Subcutaneous adipose tissue (tissue), 4 donors: ENCODE data around the gene SCLT1. TPM values are rescaled to one million over a fixed set of nuclear protein-coding genes. Genes with fewer than 3 reads are reported as not detected.

Source experiments
- total RNA-seq, 4 donors: library from RNA; depleted of rRNA; stranded (reverse); fragments of >200 nt; gene quantifications; one replicate each; pipeline ENCODE4 v1.1.0, GENCODE V29; 2016
- TF ChIP-seq, protein P1 (sequence below): fragments of 450-650 bp; IDR thresholded peaks from one replicate; pipeline ENCODE4 v1.5.1; 2016; ENCODE audit warnings: low read depth, mild to moderate bottlenecking, control low read depth, antibody characterized with exemption, moderate library complexity

The SCLT1 gene
- total RNA-seq, 4 donors from 2014 or later: 12.6 to 22.0 (median 14.1) TPM

DNA sequence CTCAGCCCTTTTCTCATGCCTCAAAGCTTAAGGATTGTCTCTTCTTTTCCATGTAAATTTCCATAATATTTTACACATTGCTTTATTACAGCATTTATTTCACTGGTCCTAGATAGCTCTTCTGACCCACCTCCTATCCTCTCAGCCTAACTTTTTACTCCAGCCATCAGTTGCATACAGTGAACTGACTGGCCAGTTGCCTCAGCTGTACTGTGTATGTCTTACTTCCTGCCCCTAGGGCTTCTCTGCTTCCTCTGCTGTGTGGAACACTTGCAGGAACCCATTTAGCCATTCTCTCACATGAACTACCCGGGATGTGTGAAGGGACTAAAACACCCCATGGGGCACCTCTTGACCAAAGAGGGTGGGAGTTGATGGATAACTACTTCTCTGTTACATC lies 20.6 kb upstream of the SCLT1 start:
- TF ChIP-seq, protein P1, sequence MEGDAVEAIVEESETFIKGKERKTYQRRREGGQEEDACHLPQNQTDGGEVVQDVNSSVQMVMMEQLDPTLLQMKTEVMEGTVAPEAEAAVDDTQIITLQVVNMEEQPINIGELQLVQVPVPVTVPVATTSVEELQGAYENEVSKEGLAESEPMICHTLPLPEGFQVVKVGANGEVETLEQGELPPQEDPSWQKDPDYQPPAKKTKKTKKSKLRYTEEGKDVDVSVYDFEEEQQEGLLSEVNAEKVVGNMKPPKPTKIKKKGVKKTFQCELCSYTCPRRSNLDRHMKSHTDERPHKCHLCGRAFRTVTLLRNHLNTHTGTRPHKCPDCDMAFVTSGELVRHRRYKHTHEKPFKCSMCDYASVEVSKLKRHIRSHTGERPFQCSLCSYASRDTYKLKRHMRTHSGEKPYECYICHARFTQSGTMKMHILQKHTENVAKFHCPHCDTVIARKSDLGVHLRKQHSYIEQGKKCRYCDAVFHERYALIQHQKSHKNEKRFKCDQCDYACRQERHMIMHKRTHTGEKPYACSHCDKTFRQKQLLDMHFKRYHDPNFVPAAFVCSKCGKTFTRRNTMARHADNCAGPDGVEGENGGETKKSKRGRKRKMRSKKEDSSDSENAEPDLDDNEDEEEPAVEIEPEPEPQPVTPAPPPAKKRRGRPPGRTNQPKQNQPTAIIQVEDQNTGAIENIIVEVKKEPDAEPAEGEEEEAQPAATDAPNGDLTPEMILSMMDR: no peak

DNA sequence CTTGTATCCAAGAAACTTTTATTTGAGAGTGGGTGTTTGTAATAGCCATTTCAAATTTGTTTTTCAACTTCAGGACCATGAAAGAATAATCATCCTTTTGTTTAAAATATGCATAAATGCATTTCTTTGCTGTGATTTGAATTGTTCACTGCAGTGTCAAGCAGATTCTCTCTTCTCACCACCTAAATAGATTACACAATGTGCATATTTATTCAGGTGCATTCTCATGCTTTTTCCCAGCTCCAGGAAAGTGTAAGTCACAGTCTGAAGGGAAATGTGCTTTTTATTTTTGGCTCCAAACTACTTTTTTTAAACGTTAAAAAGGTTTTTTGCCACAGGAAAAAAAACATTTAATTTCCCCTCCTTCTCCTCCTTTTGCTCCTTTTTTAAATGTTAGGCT lies 20.1 kb upstream of the SCLT1 start:
- TF ChIP-seq, protein P1: no peak

DNA sequence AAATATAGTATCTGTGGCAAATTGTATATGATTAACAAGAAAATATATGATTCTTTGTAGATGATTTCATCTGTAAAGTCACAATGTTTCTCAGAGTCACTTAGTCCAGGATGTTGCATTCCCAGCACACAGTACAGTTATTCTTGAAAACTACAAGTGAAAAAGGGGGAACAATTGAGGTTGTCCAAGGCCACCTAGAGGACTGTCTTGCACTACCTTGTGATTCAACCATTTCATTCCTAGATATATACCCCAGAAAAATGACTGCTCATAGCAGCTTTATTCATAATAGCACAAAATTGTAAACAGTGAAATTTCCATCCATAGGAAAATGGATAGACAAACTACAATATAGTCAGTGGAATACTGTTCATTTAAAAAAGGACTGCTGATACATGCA lies 18.6 kb upstream of the SCLT1 start:
- TF ChIP-seq, protein P1: no peak

DNA sequence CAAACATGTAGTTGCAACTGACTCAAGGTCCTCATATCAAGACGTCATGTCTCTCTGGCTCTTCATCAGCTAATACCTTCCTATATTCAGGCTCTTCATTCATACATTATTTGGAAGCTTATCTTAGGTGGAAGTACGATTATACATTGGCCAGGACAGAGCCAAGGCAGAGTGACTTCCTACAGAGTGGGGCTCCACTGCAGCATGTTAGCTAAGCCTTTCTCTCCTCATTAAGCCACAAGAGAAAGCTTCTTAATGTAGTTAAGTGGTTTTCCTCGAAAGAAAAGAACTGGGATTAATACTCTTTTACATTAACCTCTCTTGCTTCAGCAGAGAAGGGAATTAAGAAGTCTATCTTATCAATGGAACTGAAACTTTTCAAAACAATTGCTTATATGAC lies 17.6 kb upstream of the SCLT1 start:
- TF ChIP-seq, protein P1: no peak

DNA sequence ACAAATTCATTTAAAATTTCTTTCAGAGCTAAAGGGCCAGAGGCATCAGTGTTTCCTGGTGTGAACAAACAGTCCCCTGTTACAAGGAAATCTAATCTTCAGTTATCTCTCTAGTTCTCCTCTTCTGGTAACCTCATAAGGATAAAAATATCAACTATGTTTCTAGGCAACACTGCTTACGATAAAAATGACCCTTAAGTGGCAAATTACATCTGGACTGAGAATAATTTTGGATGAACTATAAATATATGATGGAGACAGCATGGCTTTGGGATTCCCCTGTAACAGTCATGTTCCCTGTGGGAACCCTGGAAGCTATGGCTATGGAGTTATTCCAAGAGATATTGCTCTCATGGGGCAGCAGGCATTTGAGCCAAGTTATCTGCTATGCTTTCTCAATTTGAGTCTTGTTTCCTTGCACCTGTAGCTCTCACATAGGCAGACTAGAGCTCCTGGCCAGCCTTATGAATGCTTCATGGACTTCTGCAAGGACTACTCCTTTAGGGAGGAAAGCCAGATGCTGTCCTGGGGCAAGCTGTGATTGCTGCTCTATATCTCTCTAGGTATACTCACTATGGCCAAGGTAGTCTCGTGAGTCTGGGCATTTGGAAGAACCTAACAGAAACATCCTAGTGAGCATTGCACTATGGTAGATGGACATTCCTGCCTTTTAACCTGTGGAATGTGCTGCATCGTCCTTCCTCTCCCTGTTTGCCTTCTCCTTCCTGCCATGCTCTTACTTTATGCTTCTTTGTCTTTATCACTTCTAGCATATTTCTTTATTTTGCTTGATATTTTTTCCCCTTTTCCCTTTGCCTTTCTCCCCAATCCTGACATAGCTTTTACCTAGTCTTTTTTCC lies 16.9 kb upstream of the SCLT1 start:
- TF ChIP-seq, protein P1: no peak

DNA sequence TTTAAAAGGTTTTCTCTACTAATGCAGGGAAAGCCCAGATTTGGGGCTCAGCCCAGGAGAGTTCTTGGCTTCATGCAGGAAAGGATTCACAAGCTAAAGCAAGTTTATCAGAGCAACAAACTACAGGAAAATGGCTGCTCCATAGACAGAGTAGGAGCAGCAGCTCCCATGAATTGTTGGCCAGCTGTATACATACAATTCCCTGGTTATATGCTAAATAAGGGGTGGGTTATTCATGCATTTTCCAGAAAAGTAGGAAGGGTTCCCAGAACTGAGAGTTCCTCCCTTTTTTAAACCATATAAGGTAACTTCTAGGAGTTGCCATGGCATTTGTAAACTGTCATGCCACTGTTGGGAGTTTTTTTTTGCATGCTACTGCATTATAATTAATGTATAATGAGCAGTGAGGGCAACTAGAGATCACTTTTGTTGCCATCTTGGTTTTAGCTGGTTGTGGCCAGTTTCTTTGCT lies 5.2 kb upstream of the SCLT1 start:
- TF ChIP-seq, protein P1: no peak

DNA sequence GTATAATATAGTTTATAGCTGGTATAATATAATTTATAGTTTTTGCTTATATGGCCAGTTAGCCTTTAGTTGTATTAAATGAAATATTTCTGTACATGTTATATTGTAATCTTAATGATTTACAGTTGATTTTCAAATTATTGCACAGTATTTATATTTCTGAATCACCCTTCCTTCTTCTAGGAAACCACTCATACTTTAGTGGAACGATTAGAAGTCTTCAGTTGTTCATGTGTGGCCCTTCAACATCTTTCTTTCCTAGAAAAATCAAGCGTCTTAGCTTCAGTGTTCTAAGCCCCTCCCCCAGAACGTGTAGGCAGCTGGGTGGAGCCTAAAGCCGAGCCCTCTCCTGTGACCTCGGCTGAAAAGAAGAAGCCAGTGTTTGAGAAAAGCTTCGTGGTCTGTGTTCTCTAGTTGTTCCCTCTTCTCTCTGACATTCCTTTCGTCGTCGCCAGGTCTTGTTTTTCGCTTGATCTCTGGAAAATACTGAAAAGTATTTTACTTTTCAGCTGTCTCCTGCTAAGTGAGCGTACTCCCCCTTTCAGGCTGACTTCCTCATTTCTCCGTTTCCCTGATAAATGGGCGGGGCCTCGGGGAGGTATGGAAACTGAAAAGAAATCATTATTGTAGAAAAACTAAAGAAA lies 2.6 kb upstream of the SCLT1 start, which contains the start of gene C4orf33:
Gene C4orf33, plus strand, starts transcription at position 342 of the 644 bp plus-strand sequence. CDS start 6,459 bp downstream, outside the sequence.
- TF ChIP-seq, protein P1: no peak
